ENCODE data around the gene ITGB8.

ITGB8 gene

DNA sequence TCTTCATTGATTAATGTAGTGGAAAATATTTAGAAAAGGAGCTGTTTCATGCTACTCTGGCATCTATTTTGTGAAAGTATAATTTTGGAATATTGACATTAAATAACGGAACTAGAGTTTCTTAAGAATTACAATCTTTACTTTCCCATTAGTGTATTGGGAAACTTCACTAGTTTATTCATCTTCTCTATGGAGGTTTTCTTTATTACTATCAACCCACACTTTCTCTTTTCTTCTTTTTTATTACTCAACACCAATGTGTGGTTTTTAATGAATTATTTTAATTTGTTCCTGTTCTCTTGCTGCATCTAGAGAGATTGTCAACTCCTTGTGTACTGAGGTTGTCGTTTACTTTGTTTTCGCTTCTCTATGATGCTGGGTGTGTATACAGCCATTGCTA, 20.4 kb upstream of the ITGB8 start:
- DNase-seq (ENCODE audit: low read depth), result no peak

DNA sequence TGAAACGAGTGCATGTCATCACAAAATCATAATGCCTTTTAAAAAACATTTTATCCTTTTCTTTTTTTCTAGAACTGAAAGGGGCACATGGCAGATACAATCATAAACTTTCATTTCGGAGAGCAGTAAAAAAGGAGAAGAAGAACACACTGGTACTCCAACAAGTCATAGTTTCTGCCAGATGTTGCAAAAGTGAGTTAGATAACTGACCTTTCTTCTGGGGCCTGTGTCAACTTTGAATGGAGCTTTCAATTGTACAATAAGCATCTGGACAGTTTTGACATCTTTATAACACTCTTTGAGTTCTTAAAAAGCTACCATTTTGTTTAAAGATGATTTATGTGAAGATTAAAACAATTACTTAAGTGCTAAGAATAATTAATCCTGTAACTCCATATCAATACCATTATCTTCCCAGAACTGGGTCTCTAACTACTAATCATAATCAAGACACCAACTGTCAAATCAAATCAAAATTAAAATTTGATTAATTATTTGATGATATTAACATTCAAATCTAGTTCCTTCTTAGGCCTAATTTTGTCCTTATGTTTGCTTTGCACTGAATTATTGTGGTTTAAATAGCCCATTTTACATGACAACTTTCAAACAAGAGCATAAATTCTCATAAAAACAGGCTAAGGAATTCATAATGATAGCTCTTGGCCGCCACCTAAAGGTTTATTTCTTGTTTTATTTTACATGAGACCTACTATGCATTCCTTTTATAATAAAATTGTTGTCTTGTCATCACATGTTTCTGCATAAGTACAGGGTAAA, 19.5 kb upstream of the ITGB8 start:
- DNase-seq (ENCODE audit: low read depth), result no peak

DNA sequence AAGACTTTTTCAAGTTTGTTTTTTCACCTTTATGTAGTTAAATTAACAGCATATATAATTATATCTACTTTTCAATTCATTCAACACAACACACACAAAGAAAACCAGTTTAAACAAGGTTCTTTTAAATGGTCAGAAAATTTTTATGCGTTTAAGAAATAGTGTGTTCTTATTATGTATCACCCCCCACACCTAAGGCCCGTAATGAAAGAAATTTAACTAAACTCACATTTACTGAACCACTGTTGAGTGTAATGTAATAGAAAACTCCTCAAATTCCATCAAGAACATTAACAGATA, 19.0 kb upstream of the ITGB8 start:
- no peak for DNase-seq (ENCODE audit: low read depth)

DNA sequence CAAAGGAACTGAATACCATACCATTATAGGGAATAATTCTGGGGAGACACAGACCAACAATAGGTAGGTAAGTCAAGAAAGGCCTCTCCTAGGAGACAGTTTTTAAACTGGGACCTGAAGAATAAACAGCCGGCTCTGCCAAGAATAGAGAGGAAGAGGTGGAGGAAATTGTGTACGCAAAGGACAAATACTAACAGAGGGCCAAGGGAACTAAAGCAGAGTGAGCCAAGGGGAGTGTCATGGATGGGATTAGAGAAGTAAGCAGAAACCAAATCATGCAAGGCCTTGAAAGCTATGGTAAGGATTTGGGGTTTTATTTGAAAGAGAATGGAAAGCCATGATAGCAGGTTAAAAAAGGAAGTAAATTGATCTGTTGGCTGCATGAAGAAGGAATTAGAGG, 18.1 kb upstream of the ITGB8 start:
- DNase-seq (ENCODE audit: low read depth), result no peak

DNA sequence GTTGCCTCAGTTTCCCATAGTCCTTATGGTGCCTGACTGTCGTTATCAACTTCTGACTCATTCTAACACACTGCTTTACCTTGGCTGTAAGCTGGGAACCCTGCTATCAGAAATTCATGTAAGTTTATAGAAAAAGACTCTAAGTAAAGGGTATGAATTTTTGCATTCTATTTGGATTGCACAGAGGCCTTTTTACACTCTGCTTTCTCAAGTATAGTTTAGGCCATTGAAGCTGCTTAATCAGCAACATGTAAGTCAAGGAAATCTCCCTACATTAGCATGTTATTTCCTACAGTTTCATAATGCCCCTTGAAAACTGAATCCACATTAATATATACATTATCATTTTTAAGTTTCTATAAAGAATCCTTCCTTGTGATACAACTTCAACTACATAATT, 17.1 kb upstream of the ITGB8 start:
- no peak for DNase-seq (ENCODE audit: low read depth)

DNA sequence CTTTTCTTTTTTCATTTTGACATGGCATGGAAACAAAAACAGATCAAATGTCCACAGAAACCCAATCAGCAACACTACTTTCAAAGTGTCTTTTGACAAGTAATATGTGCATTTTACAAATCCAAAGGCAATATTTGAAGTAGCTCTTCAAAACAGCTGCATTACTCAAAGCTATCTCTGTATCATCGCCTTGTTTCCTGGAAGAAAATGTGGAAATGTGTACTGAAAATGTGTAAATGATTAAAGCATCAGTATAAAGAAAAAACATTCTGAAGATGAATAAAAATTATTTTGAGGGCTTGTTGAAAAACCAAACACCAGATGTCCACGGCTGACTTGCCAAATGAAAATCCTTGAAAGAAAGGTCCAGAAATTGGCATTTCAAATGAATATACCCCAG, 16.5 kb upstream of the ITGB8 start:
- DNase-seq (ENCODE audit: low read depth), result no peak

DNA sequence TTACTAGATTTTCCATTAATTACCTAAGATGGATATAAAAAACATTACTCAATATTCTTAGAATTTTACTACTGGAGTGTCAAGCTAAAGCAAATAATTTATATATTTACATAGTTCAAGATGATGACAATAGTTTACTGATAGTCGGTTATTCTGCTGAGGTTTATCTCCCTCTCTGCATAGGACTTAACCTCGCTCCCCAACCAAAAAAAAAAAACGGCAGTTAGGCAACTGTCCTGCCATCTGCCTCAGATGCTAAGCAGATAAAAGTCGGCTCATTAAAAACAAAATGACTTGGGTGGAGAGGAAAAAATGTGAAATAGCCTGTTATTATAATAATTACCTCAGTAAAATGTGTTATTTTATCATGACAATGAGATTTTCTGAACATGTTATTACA, 14.0 kb upstream of the ITGB8 start:
- DNase-seq (ENCODE audit: low read depth), result no peak

DNA sequence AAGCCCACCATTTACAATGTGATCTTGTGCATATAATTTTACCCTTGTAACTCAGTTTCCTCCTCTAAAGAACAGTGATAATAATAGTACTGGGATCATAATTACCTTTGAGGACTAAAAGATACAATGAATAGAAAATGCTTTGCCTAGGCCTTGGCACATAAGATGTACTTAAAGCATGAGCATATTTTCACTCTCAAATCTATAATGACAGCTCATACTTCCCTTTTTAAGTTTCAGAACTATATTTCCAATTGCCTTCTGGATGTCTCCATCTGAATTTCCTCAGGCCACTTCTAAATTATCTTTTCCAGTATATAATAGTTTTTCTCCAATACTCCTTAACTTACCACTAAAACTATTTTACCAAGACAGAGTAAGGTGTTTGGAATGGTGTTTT, 13.3 kb upstream of the ITGB8 start:
- DNase-seq (ENCODE audit: low read depth), result no peak

DNA sequence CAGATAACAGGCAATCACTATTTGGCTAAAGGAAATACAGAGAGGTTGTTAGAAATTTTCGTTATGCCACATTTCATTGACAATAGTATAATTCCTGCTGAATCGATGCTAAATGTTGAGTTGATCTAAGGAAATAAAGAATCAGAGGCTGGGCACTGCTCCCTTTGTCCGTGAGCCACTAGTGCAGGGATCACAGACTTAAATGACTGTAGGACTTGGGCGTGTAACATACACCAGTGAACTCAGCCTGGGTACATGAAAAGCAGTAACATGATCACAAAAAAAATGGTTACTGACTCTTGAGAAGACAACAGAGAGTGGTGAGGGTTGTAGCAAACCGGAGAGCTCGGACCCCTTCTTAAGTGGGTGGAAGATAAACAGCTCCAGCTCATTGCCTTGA, 11.8 kb upstream of the ITGB8 start:
- no peak for DNase-seq (ENCODE audit: low read depth)

DNA sequence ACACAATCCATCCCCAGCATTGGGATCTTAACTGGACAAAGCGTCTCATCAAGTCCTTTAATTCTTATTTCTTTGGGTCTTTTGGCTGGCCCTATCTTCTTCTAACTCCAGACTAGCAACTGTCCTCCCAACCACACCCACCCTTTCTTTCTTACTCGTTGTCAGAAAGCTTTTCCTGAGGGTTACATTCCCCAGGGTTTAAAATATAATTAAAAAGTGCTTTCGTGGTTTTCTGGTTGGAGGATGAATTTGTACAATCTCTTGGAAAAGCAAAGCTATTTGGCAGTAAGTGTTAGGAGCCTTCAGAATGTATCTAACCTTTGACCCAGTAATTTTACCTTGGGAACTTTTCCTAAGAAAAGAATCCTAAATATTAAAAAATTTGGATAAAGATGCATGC, 10.4 kb upstream of the ITGB8 start:
- DNase-seq (ENCODE audit: low read depth), result no peak

DNA sequence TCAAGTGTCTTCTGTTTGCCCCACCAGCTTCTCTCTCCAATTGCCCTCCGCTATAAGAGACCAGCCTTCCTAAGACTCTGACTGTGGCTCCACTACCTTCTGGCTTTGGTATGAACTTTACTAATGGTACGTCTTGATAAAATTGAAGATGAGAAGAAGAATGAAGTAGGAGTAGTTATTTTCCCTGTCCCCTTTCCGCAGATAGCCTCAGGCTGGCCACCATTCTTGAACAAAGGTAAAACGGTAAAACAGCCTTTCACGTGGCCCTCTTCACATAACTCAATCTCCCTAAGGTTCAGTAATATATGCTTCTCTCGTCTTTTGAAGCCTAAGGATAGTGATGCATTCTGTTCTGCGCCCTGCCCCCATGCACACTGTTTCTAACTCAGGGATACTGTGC, 9.9 kb upstream of the ITGB8 start:
- no peak for DNase-seq (ENCODE audit: low read depth)

DNA sequence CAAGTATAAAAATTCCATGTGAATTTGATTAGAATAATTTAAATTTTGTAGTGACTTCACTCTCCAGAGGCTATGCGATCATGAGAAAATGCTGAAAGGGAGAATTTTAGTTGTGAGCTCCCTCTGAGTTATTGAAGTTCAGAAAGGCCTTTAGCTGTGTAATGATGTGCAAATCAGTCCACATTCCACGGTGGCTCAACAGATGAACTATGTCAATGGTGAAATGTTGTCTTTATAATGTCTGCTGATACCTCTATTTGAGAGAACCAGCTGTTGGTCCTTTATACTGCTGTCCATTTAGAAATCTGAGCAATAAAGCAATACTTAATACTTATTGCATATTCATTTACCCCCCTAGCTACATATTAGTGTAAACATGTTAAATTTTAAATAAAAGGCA, 7.1 kb upstream of the ITGB8 start:
- no peak for DNase-seq (ENCODE audit: low read depth)

DNA sequence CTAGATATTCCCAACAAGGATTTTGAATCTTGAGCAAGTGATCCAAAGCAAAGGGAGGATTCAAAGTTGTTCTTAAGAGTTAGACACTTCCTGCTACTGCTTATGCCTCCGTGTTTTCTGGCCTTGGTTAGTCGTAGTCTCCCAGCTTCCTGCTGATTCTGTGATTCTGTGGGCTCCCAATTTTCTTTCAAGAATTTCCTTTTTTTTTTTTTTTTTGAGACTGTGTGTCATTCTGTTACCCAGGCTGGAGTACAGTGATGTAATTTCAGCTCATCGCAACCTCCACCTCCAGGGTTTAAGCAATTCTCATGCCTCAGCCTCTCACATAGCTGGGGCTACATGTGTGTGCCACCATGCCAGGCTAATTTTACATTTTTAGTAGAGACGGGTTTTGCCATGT, 4.4 kb upstream of the ITGB8 start:
- no peak for DNase-seq (ENCODE audit: low read depth)

DNA sequence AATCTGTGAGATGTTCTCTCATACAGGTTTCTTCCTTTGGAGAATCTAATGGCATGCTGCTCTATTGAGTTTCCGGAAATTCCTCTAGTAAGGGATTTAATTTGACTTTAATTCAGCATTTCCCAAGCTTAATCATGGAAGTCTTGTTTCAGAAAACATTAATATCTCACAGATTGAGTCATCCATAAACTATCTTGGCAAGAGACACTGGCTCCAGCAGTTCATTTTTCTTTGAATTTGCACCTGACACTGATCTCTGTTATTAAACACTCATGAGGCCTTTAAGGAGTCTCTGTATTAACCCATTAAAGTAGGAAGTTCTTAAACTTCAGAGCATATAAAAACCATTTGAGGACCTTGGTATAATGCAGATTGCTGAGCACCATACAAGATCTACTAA, 3.6 kb upstream of the ITGB8 start:
- no peak for DNase-seq (ENCODE audit: low read depth)

DNA sequence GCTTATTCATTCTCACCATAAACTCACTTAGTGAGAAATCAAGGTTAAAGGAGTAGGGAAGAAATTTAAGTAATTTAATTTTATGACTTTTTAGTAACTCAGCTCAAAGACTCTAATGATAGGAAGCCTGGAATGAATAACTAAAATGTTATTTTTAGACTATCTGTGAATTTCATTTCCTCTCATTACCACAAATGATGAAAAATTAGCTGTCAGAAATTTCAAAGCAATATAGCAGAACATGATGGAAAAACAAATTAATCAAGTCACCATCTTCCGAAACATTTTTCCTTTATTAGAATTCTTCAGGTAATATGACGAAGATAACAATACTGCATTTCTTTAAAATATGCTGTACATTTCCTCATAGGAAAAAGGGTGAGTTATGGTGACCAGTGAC, 2.7 kb upstream of the ITGB8 start:
- DNase-seq (ENCODE audit: low read depth), result no peak

DNA sequence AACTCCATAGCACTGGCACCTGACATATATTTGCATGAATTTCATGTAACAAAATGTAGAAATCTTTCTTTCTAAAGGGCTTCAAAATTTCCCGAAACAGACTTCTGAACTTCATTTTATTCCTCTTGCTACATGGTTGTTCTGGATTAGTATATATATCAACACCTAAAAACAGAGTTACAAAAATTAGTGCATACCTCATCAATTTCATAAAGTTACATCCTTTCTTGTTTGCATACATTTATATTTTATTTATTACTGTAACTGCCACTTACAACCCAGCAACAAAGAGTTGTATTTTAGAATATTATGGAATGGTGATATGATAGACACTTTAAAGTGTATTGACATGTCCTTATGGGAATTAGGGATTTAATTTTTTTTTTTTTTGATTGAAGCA, 2.0 kb upstream of the ITGB8 start:
- DNase-seq (ENCODE audit: low read depth), result no peak

DNA sequence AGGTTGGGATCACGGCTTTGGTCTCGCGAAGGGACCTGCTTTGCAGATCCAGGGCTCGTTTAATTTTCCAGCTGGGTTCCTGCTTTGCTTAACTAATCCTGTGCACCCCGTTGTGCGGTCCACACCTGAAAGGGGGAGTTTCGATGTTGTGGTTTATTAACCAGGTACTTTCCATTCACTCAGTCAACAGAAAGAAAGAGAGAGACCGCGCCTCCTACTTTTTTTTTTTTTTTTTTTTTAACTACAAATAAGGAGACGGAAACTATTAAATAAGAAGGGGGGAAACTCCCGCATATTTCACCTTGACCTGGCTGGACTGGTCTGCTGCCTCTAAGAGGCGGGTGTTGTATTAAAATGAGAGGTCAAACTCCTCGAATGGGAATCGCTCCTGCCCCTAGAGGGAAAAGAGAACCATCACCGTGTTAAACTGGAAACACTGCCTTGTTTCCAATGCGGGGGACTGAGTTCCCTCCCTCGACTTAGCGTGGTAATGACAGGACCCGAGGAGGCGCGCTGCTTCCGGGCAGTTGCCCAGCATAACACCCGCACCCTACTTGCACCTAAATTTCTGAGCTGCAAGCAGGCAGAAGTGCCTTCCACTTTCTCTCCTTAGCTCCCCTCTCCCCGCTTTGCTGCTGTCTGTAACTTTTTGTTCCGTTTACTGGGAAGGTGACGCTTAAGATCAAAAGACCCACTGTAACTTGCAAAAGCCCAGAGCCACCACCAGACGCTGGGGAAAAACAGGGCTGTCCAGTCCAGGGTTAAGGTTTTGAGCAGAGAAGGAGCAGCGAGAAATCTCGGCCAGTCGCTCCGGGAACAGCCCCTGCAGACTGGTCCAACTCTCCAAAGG, 1.1 kb upstream of the ITGB8 start:
- DNase-seq (ENCODE audit: low read depth), result no peak

DNA sequence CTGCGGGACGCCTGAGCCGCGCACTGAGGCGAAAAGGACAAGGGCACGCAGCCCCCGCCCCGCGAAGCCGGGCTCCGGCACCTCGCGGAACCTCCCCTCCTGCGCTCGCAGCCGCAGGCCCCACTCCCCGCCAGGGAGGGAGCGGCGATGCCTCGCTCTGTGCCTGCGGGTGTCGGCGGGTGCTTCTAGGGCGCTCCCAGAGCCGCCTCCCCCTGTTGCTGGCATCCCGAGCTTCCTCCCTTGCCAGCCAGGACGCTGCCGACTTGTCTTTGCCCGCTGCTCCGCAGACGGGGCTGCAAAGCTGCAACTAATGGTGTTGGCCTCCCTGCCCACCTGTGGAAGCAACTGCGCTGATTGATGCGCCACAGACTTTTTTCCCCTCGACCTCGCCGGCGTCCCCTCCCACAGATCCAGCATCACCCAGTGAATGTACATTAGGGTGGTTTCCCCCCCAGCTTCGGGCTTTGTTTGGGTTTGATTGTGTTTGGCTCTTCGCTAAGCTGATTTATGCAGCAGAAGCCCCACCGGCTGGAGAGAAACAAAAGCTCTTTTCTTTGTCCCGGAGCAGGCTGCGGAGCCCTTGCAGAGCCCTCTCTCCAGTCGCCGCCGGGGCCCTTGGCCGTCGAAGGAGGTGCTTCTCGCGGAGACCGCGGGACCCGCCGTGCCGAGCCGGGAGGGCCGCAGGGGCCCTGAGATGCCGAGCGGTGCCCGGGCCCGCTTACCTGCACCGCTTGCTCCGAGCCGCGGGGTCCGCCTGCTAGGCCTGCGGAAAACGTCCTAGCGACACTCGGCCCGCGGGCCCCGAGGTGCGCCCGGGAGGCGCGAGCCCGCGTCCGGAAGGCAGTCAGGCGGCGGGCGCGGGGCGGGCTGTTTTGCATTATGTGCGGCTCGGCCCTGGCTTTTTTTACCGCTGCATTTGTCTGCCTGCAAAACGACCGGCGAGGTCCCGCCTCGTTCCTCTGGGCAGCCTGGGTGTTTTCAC, 519 bp downstream of the ITGB8 start:
- DNase-seq (ENCODE audit: low read depth), result no peak

DNA sequence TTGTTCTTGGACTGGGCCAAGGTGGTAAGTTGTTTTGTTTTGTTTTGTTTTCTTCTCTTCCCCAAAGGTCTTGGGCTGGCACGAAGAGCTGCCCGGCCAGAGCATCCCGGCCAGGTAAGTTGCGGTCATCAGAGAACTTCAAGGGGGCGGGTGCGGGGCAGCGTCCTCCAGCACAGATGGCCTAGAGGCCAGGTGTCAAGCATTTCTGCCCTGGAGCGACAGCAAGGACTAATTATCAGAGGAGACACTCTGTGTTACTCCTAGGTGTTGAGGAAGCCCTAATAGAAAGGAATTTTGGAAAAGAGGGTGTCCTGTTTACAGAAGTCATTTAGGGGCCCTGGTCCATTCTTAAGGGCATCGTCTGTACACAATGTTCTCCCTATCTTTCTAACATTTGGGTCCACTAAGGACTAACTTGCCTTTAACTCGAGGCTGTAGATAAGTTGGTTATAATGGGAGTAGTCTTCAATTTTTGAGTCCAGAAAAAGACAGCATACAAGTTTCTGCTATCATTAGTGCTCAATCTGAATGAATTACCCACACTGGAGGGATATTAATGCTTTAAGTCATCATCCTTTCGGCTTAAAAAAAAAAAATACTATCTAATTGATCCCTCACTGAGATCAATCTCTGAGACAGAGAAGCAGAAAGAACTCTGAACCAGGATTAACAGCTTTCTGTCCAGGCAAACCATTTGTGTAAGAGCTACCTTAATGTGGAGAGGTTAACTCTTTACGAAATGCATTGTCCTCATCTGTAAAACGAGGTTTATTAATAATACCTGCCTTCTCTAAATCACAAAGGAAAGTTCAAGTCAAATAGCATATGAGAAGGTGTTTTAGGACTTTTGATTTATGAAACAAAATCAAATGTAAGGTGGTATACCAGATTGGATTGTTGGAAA, 1.5 kb downstream of the ITGB8 start:
- no peak for DNase-seq (ENCODE audit: low read depth)

DNA sequence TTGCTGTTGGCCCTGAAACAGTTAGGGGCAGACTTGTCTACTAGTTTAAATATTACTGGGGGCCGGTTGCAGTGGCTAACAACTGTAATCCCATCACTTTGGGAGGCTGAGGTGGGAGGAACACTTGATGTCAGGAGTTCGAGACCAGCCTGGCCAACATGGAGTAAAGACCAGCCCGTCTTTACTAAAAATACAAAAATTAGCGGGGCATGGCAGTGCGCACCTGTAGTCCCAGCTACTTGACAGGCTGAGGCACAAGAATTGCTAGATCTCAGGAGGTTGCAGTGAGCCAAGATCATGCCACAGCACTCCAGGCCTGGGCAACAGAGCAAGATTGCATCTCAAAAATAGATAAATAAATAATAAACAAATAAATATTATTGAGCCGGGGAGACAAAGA, 7.6 kb downstream of the ITGB8 start:
- no peak for DNase-seq (ENCODE audit: low read depth)

DNA sequence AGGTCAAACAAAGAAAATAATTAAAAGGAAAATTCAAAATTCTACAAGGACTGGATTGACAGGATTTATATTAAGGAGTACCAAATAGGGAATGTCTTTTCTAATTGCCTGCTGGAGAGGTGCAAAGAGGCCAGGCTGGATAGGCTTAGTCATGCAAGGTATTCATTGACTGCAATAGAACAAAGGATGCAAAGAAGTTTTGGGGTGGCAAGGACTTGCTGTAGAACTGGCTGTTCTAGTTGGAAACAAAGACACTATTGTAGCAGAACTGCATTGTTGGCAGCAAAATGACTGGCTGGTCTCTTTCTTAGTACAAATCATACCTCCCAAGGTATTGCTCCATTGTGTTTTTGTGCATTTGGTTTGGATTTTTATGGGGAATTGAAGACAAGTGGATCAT, 10.1 kb downstream of the ITGB8 start:
- DNase-seq (ENCODE audit: low read depth), result no peak

DNA sequence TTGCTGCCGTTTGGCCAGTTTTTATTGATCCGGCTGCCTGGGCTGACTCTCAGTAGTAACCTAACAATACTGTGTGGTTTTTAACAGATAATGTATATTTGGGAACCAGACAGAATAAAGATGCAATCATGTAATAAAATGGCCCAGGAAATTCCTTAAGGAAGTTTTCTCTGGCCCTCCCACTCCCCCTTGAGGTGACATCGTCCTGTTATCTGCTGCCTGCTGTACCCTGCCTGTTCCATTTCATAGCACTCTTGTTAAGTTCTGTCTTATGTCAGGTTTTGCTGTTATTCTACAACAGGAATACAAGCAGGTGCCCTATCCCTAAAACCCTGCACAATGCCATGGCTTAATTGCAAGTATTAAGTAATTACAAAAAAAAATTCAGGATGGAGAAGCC, 12.5 kb downstream of the ITGB8 start:
- DNase-seq (ENCODE audit: low read depth), result no peak
